Fibroblast of lung (primary cell): Measurements from ENCODE around the gene SEMA5A. TPM values are rescaled to one million over a fixed set of nuclear protein-coding genes. Genes with fewer than 3 reads are reported as not detected.
A peak's percentile ranks its signal among the peaks of the same experiment; 100 is the strongest.

ENCODE experiments used
- DNase-seq, 2 donors: peaks; one replicate each; pipeline versions ENCODE4 v3.0.0 to v3.0.0-alpha.2; 2010; ENCODE audit warnings: low read depth in 2 of 2
- H2AFZ ChIP-seq: 2 replicates; pipeline ENCODE4 v1.5.1; 2012; ENCODE audit warnings: low read length, control low read depth, inconsistent platforms
- H3K27ac ChIP-seq: 2 replicates; pipeline ENCODE4 v1.5.1; 2011; ENCODE audit warnings: low read length, control low read depth; ENCODE audit not compliant: insufficient read depth
- H3K27me3 ChIP-seq: 2 replicates; pipeline ENCODE4 v1.5.1; 2011; ENCODE audit warnings: mild to moderate bottlenecking, low read length; ENCODE audit not compliant: control insufficient read depth, insufficient read depth
- H3K36me3 ChIP-seq: 2 replicates; pipeline ENCODE4 v1.5.1; 2011; ENCODE audit warnings: low read length; ENCODE audit not compliant: control insufficient read depth, insufficient read depth
- H3K4me1 ChIP-seq: 2 replicates; pipeline ENCODE4 v1.5.1; 2011; ENCODE audit warnings: low read length; ENCODE audit not compliant: control insufficient read depth, insufficient read depth; ENCODE audit errors: extremely low read depth
- H3K4me2 ChIP-seq: 2 replicates; pipeline ENCODE4 v1.5.1; 2011; ENCODE audit warnings: low read length, control low read depth; ENCODE audit not compliant: insufficient read depth; ENCODE audit errors: extremely low read depth
- H3K4me3 ChIP-seq, 4 experiments: fragments of 200-600 bp in 1 of 4; sonication (generic) in 1 of 4; replicated peaks in 1 of 4; 2 replicates each; pipeline ENCODE4 v1.5.1; 2011 to 2016; ENCODE audit warnings: low read length in 4 of 4, low read depth in 3 of 4, mild to moderate bottlenecking in 3 of 4, control low read depth in 2 of 4, inconsistent platforms in 1 of 4, mixed read lengths in 1 of 4; ENCODE audit not compliant: insufficient read depth in 1 of 4; ENCODE audit errors: control extremely low read depth in 1 of 4
- H3K79me2 ChIP-seq: 2 replicates; pipeline ENCODE4 v1.5.1; 2012; ENCODE audit warnings: mild to moderate bottlenecking, low read length, inconsistent platforms; ENCODE audit not compliant: control insufficient read depth, insufficient read depth
- H3K9ac ChIP-seq: 2 replicates; pipeline ENCODE4 v1.5.1; 2011; ENCODE audit warnings: mild to moderate bottlenecking, low read length, control low read depth; ENCODE audit not compliant: insufficient read depth
- H3K9me3 ChIP-seq: 2 replicates; pipeline ENCODE4 v1.5.1; 2012; ENCODE audit warnings: low read depth, low read length; ENCODE audit not compliant: control insufficient read depth, insufficient read depth
- H4K20me1 ChIP-seq: 2 replicates; pipeline ENCODE4 v1.5.1; 2011; ENCODE audit warnings: low read length; ENCODE audit not compliant: control insufficient read depth, insufficient read depth; ENCODE audit errors: extremely low read depth
- EZH2 ChIP-seq: IDR thresholded peaks from 2 replicates; pipeline ENCODE4 v1.5.1; 2012; ENCODE audit warnings: low read length, control low read depth, mild to moderate bottlenecking; ENCODE audit errors: missing control alignments
- polyA plus RNA-seq, 2 donors: library from polyadenylated mRNA; depleted of rRNA in 1 of 2; stranded (reverse) in 1 of 2; unstranded in 1 of 2; fragments of >200 nt; gene quantifications; 2 replicates each; pipeline ENCODE4 v1.2.1, GENCODE V29; 2011 to 2012; ENCODE audit warnings: missing spikeins in 1 of 2
- total RNA-seq: library from RNA; depleted of rRNA; stranded (reverse); fragments of >200 nt; gene quantifications from 2 replicates; pipeline ENCODE4 v1.2.1, GENCODE V29; 2014
- TF ChIP-seq, protein P1 (sequence below), 2 donors: IDR thresholded peaks in 1 of 2; conservative IDR thresholded peaks in 1 of 2; 1 replicate in 1 of 2; 2 replicates in 1 of 2; pipeline ENCODE4 v1.5.1; 2011 to 2012; ENCODE audit warnings: low read length in 2 of 2, control low read depth in 1 of 2, inconsistent platforms in 1 of 2, low read depth in 1 of 2, mild to moderate bottlenecking in 1 of 2

SEMA5A gene
- total and polyA plus RNA-seq, 2 donors (not counting 1 experiment from before 2014, with no cell fraction given): 30.6 to 49.0 TPM

DNA sequence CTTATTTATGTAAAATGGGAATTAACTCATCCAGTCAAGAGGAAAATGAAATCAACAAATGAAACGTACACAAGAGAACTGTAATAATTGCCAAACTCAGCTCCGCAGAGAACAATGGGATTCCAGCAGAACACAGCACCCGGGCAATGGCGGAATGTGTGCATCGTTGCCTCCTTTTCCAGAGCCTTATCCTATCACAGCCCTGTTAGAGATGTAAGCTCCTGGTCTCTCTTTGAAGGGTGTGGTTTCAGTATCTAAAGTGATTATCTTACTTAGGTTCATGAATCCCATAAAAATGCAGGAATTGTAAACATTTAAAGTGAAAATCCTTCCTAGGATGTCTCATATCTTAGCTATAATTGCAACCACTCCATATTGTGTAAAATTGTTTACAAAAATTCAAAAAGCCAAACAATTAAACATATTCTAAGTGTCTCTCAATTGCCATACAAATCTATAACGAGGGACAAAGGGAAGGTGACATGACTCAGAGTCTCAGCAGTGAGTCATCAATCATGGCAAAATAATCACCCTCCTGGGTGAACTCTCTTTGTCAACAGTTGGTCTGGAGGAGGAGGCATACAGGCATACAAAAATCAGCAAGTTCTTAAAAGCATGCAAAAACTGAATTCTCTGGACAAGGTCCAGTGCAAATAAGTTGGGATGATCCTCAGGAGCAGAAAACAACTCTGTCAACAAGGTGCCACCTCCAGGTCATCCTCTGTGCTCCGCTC, 22.6 kb downstream of the SEMA5A start:
- Histone ChIP-seq H3K4me2 (no peak overlapping the region), H3K9me3 (no peaks in the 10 kb centered on the region), H3K27ac (no peak overlapping the region), H3K9ac (no peak overlapping the region), H3K4me3 (no peak overlapping the region), H3K79me2 (peaks cover 10% of the 10 kb centered on the region), H4K20me1 (no peaks in the 10 kb centered on the region), H3K27me3 (no peaks in the 10 kb centered on the region), H2AFZ (no peak overlapping the region), H3K4me1 (no peaks in the 10 kb centered on the region), H3K36me3 (no peaks in the 10 kb centered on the region)
- TF ChIP-seq, protein P1, sequence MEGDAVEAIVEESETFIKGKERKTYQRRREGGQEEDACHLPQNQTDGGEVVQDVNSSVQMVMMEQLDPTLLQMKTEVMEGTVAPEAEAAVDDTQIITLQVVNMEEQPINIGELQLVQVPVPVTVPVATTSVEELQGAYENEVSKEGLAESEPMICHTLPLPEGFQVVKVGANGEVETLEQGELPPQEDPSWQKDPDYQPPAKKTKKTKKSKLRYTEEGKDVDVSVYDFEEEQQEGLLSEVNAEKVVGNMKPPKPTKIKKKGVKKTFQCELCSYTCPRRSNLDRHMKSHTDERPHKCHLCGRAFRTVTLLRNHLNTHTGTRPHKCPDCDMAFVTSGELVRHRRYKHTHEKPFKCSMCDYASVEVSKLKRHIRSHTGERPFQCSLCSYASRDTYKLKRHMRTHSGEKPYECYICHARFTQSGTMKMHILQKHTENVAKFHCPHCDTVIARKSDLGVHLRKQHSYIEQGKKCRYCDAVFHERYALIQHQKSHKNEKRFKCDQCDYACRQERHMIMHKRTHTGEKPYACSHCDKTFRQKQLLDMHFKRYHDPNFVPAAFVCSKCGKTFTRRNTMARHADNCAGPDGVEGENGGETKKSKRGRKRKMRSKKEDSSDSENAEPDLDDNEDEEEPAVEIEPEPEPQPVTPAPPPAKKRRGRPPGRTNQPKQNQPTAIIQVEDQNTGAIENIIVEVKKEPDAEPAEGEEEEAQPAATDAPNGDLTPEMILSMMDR (conservative IDR thresholded peaks at IDR 0.05 in 1 of 2, IDR thresholded peaks at IDR 0.05 in 1 of 2; ENCODE audit: low read depth in 1 of 2, low read length in 2 of 2): no peak
- TF ChIP-seq EZH2: no peak
- peak in 1 of 2 donors; percentile 55 for DNase-seq

DNA sequence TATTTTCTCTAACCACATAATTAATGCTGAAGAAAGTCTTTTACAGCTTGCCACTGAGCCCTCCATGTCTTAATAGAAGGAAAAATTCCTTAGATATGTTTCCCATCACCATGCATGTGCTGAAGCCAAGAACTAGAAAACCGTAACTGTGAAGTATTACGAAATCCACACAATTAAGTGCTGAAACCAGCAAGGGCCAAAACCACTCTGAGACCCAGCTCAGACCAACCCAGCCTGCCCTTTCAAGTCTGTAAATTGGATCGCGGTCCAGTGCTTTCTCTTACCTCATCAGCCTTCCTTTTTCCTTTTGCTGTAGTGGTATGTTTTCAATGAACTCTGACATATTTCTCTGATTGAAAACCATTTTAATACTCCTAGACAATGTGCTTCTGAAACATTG, 26.3 kb downstream of the SEMA5A start:
- Histone ChIP-seq H3K4me1 (no peaks in the 10 kb centered on the region), H3K9ac (no peak overlapping the region), H3K36me3 (no peaks in the 10 kb centered on the region), H4K20me1 (no peaks in the 10 kb centered on the region), H3K9me3 (no peaks in the 10 kb centered on the region), H3K27me3 (no peaks in the 10 kb centered on the region), H2AFZ (no peak overlapping the region), H3K4me3 (no peak overlapping the region), H3K4me2 (no peak overlapping the region), H3K79me2 (peaks cover 12% of the 10 kb centered on the region), H3K27ac (no peak overlapping the region)
- peak; percentile 86 to 87 for DNase-seq
- TF ChIP-seq, protein P1 (conservative IDR thresholded peaks at IDR 0.05 in 1 of 2, IDR thresholded peaks at IDR 0.05 in 1 of 2; ENCODE audit: low read depth in 1 of 2, low read length in 2 of 2): no peak
- TF ChIP-seq EZH2: no peak

DNA sequence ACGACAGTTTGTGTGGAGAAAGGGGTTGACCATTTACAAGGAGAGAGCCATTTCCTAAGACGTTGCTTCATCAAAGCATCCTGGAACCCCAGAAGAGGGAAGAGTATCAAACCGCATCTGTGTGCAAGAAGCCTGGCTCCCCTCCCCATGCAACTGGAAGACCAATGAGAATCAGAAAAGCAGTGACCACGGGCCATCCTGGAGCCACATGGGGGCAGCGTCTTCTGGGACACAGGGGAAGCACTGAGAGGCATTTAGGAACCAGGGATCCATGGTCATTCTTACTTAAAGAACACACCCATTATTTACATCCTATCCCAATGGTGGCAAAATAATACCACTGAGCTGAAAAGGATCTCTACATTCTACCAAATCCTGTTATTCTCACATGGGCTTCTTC, 29.3 kb downstream of the SEMA5A start:
- Histone ChIP-seq H3K4me1 (no peaks in the 10 kb centered on the region), H3K9me3 (no peaks in the 10 kb centered on the region), H3K27me3 (no peaks in the 10 kb centered on the region), H3K9ac (no peak overlapping the region), H3K36me3 (no peaks in the 10 kb centered on the region), H2AFZ (no peak overlapping the region), H3K4me3 (no peak overlapping the region), H3K79me2 (peaks cover 5% of the 10 kb centered on the region), H3K27ac (no peak overlapping the region), H3K4me2 (no peak overlapping the region), H4K20me1 (no peaks in the 10 kb centered on the region)
- TF ChIP-seq, protein P1 (conservative IDR thresholded peaks at IDR 0.05 in 1 of 2, IDR thresholded peaks at IDR 0.05 in 1 of 2; ENCODE audit: low read depth in 1 of 2, low read length in 2 of 2): no peak
- no peak for TF ChIP-seq EZH2
- DNase-seq: no peak
